Measurements from ENCODE around the gene AFM.
A peak's percentile ranks its signal among the peaks of the same experiment; 100 is the strongest.

GRCh38 chr4:73434311-73434710, 47.2 kb upstream of the AFM start:
- TF ChIP-seq ZNF274 (IDR thresholded peaks at IDR 0.05; ENCODE audit: insufficient read depth, insufficient read length) (no peak), CTCF (IDR thresholded peaks at IDR 0.05 in 2 of 3, conservative IDR thresholded peaks at IDR 0.05 in 1 of 3; ENCODE audit: control insufficient read depth in 2 of 3, extremely low read depth in 1 of 3, insufficient read depth in 1 of 3, low read depth in 3 of 3, low read length in 3 of 3) (peak; percentile 38 to 55 (median 54); a peak in 5 of 6 replicates), POLR2AphosphoS5 (IDR thresholded peaks at IDR 0.05; ENCODE audit: low read length) (no peak), TAF1 (IDR thresholded peaks at IDR 0.05; ENCODE audit: borderline replicate concordance, low read depth, low read length) (no peak), POLR2A (IDR thresholded peaks at IDR 0.05; ENCODE audit: low read depth, low read length) (no peak)
